HG03139 (cell line): ENCODE data around the gene POR.

Experiments used
- ATAC-seq: cut with Tn5 transposase; IDR thresholded peaks from one replicate; pipeline ENCODE4 v1.9.1; 2021; ENCODE audit not compliant: unreplicated experiment

Gene POR

GRCh38 chr7:75971309-75971960 is 56.5 kb downstream of the POR start:
- ATAC-seq, result no peak

- ATAC-seq, result no peak
Measured at GRCh38 chr7:75971961-75972763, 57.2 kb downstream of the POR start.

GRCh38 chr7:75977743-75978142 is 62.8 kb downstream of the POR start:
- no peak for ATAC-seq

- ATAC-seq, result no peak
Measured at GRCh38 chr7:75979759-75980429, 64.9 kb downstream of the POR start.

GRCh38 chr7:75980430-75981202 is 65.7 kb downstream of the POR start:
- no peak for ATAC-seq

GRCh38 chr7:75981203-75981452 is 66.2 kb downstream of the POR start:
- no peak for ATAC-seq

- ATAC-seq, result no peak
Measured at GRCh38 chr7:75981453-75982305, 66.7 kb downstream of the POR start.

GRCh38 chr7:75982306-75983064 is 67.5 kb downstream of the POR start:
- no peak for ATAC-seq

- no peak for ATAC-seq
Measured at GRCh38 chr7:75983471-75984129, 68.6 kb downstream of the POR start.

GRCh38 chr7:75984130-75985008 is 69.4 kb downstream of the POR start:
- no peak for ATAC-seq

- no peak for ATAC-seq
Measured at GRCh38 chr7:75985009-75985517, 70.1 kb downstream of the POR start.

GRCh38 chr7:75985518-75986146 is 70.7 kb downstream of the POR start:
- no peak for ATAC-seq

- ATAC-seq, result no peak
Measured at GRCh38 chr7:75986147-75986781, 71.3 kb downstream of the POR start.

GRCh38 chr7:75987026-75987804 is 72.3 kb downstream of the POR start:
- no peak for ATAC-seq

- ATAC-seq, result no peak
Measured at GRCh38 chr7:75987805-75988567, 73.0 kb downstream of the POR start.
